IMR-90 (cell line): Measurements from ENCODE around the gene DEAF1.

Experiments
- BHLHE40 ChIP-seq: fragments of 150-350 bp; IDR thresholded peaks from 2 replicates; pipeline ENCODE4 v1.6.1; 2016; ENCODE audit warnings: mild to moderate bottlenecking, low read depth, low read length
- CHD1 ChIP-seq: IDR thresholded peaks from 2 replicates; pipeline ENCODE4 v1.6.1; 2012; ENCODE audit warnings: low read depth, low read length, improper control_type of control experiment
- CTCF ChIP-seq: conservative IDR thresholded peaks from 2 replicates; pipeline ENCODE4 v1.5.1; 2012; ENCODE audit warnings: mild to moderate bottlenecking, low read depth, low read length, improper control_type of control experiment
- FOS ChIP-seq: fragments of 150-350 bp; IDR thresholded peaks from 2 replicates; pipeline ENCODE4 v1.6.1; 2016; ENCODE audit warnings: low read depth, low read length
- MAZ ChIP-seq: IDR thresholded peaks from 2 replicates; pipeline ENCODE4 v1.6.1; 2012; ENCODE audit warnings: low read depth, mild to moderate bottlenecking, low read length, improper control_type of control experiment, moderate library complexity, borderline replicate concordance
- MXI1 ChIP-seq: IDR thresholded peaks from 2 replicates; pipeline ENCODE4 v1.6.1; 2012; ENCODE audit warnings: low read depth, mild to moderate bottlenecking, low read length, moderate library complexity, borderline replicate concordance
- NFE2L2 ChIP-seq: fragments of 150-350 bp; IDR thresholded peaks from 2 replicates; pipeline ENCODE4 v1.6.1; 2016; ENCODE audit warnings: low read depth, mild to moderate bottlenecking, low read length
- POLR2A ChIP-seq: IDR thresholded peaks from 2 replicates; pipeline ENCODE4 v1.6.1; 2012; ENCODE audit warnings: mild to moderate bottlenecking, low read depth, low read length
- RCOR1 ChIP-seq: IDR thresholded peaks from 2 replicates; pipeline ENCODE4 v1.6.1; 2012; ENCODE audit warnings: mild to moderate bottlenecking, low read length, improper control_type of control experiment; ENCODE audit not compliant: insufficient replicate concordance
- RFX5 ChIP-seq: IDR thresholded peaks from 2 replicates; pipeline ENCODE4 v1.8.0; 2012; ENCODE audit warnings: low read depth, mild to moderate bottlenecking, low read length, moderate library complexity
- SMC3 ChIP-seq: fragments of 150-350 bp; IDR thresholded peaks from 2 replicates; pipeline ENCODE4 v1.6.1; 2016; ENCODE audit warnings: low read depth, mild to moderate bottlenecking, antibody characterized with exemption, low read length, moderate library complexity
- TF ChIP-seq, protein P1 (sequence below): fragments of 150-350 bp; IDR thresholded peaks from 2 replicates; pipeline ENCODE4 v1.6.1; 2016; ENCODE audit warnings: low read depth, mild to moderate bottlenecking, low read length, moderate library complexity, borderline replicate concordance

DNA sequence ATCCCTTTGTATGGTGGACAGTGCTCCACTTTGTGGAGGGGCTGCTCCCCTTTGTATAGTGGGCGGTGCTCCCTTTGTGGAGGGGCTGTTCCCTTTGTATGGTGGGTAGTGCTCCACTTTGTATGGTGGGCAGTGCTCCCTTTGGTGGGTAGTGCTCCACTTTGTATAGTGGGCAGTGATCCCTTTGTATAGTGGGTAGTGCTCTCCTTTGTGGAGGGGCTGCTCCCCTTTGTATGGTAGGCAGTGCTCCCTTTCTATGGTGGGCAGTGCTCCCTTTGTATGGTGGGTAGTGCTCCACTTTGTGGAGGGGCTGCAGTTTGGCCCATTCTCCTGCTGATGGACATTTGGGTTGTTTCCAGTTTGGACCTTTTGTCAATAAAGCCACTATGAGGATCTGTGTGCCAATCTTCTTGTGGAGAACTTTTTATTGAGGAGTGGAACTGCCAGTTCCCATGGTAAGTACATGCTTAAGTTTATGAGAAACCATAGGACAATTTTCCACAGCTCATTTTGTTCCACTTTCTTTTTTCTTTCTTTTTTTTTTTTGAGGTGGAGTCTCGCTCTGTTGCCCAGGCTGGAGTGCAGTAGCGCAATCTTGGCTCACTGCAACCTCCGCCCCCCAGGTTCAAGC is 47.7 kb upstream of the DEAF1 start:
- TF ChIP-seq FOS (no peak), CTCF (no peak), SMC3 (no peak), POLR2A (no peak), BHLHE40 (no peak), MAZ (no peak), CHD1 (no peak), NFE2L2 (no peak), RCOR1 (no peak), MXI1 (no peak), RFX5 (no peak)
- TF ChIP-seq, protein P1, sequence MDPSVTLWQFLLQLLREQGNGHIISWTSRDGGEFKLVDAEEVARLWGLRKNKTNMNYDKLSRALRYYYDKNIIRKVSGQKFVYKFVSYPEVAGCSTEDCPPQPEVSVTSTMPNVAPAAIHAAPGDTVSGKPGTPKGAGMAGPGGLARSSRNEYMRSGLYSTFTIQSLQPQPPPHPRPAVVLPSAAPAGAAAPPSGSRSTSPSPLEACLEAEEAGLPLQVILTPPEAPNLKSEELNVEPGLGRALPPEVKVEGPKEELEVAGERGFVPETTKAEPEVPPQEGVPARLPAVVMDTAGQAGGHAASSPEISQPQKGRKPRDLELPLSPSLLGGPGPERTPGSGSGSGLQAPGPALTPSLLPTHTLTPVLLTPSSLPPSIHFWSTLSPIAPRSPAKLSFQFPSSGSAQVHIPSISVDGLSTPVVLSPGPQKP: no peak
